Breast epithelium (tissue), 4 donors: ENCODE results near the gene GPR158. TPM values are rescaled to one million over a fixed set of nuclear protein-coding genes. Genes with fewer than 3 reads are reported as not detected.

Experiments used
- DNase-seq, 2 donors: peaks; one replicate each; pipeline ENCODE4 v3.0.0-alpha.2; 2019; ENCODE audit warnings: low spot score in 2 of 2
- H3K27ac ChIP-seq, 2 donors: fragments of 200-600 bp; sonication (generic) in 1 of 2; one replicate each; pipeline ENCODE4 v1.5.1; 2016 to 2019; ENCODE audit warnings: mild to moderate bottlenecking in 1 of 2
- H3K27me3 ChIP-seq, 2 donors: fragments of 200-600 bp; sonication (generic) in 1 of 2; one replicate each; pipeline versions ENCODE4 v1.5.1 to v1.6.0; 2017 to 2019; ENCODE audit warnings: control low read depth in 1 of 2, mild to moderate bottlenecking in 1 of 2
- H3K36me3 ChIP-seq: fragments of 200-600 bp; one replicate; pipeline ENCODE4 v1.5.1; 2019
- H3K4me1 ChIP-seq, 2 donors: fragments of 200-600 bp; sonication (generic); one replicate each; pipeline ENCODE4 v1.5.1; 2016 to 2019; ENCODE audit warnings: control low read depth in 1 of 2
- H3K4me3 ChIP-seq, 3 donors: fragments of 200-600 bp; sonication (generic); 1 replicate in 2 of 3; 2 replicates in 1 of 3; pipeline ENCODE4 v1.5.1; 2016 to 2019; ENCODE audit warnings: mild to moderate bottlenecking in 3 of 3, moderate library complexity in 2 of 3
- H3K9me3 ChIP-seq, 2 donors: fragments of 200-600 bp; sonication (generic) in 1 of 2; one replicate each; pipeline ENCODE4 v1.5.1; 2016 to 2019; ENCODE audit warnings: control low read depth in 1 of 2
- POLR2A ChIP-seq: fragments of 450-650 bp; IDR thresholded peaks from one replicate; pipeline ENCODE4 v1.6.1; 2016; ENCODE audit warnings: antibody characterized with exemption, mild to moderate bottlenecking, moderate library complexity
- POLR2AphosphoS5 ChIP-seq, 3 donors: sonication (generic); formaldehyde crosslinking; IDR thresholded peaks; one replicate each; pipeline ENCODE4 v1.6.1; 2017; ENCODE audit warnings: antibody characterized with exemption in 3 of 3
- intact Hi-C: fragments of 100-400 bp; cut with DNase I; formaldehyde crosslinking; loops from one replicate; pipeline ENCODE4 v1.15.1; 2023; ENCODE audit warnings: low total_unique reads
- total RNA-seq, 3 donors: library from RNA; depleted of rRNA; stranded (reverse); fragments of >200 nt; gene quantifications; one replicate each; pipeline ENCODE4 v1.1.0, GENCODE V29; 2016
- TF ChIP-seq, protein P1 (sequence below), 3 donors: fragments of 450-650 bp; IDR thresholded peaks; one replicate each; pipeline ENCODE4 v1.5.1; 2016 to 2017; ENCODE audit warnings: antibody characterized with exemption in 3 of 3, mild to moderate bottlenecking in 3 of 3, moderate library complexity in 3 of 3

GPR158 gene
- total RNA-seq, 3 donors from 2014 or later: 0.16 to 0.29 TPM; not detected in 1

DNA sequence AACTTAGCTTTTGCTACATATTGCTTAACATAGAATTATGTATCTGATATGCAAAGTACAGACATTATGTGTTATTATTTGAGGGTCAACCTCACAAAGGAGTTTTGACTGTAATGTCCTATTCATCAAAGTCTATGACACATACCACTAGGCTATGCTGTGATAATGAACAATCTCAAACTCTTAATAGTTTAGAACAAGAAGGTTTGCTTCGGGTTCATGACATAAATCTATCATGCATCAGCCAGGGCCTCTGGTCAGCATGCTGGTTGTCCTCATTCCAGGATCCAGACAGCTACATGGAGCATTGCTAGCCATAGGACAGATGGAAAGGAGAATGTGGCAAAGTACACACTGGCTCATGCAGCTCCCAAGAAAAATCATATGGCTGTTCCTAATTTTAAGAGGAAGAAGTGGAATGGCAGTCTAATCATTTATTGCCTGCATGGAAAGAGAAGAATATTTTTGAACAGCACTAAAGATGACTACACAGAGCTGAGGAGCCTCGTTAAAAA, 332.1 kb downstream of the GPR158 start:
- TF ChIP-seq, protein P1, sequence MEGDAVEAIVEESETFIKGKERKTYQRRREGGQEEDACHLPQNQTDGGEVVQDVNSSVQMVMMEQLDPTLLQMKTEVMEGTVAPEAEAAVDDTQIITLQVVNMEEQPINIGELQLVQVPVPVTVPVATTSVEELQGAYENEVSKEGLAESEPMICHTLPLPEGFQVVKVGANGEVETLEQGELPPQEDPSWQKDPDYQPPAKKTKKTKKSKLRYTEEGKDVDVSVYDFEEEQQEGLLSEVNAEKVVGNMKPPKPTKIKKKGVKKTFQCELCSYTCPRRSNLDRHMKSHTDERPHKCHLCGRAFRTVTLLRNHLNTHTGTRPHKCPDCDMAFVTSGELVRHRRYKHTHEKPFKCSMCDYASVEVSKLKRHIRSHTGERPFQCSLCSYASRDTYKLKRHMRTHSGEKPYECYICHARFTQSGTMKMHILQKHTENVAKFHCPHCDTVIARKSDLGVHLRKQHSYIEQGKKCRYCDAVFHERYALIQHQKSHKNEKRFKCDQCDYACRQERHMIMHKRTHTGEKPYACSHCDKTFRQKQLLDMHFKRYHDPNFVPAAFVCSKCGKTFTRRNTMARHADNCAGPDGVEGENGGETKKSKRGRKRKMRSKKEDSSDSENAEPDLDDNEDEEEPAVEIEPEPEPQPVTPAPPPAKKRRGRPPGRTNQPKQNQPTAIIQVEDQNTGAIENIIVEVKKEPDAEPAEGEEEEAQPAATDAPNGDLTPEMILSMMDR (IDR thresholded peaks at IDR 0.05): no peak

DNA sequence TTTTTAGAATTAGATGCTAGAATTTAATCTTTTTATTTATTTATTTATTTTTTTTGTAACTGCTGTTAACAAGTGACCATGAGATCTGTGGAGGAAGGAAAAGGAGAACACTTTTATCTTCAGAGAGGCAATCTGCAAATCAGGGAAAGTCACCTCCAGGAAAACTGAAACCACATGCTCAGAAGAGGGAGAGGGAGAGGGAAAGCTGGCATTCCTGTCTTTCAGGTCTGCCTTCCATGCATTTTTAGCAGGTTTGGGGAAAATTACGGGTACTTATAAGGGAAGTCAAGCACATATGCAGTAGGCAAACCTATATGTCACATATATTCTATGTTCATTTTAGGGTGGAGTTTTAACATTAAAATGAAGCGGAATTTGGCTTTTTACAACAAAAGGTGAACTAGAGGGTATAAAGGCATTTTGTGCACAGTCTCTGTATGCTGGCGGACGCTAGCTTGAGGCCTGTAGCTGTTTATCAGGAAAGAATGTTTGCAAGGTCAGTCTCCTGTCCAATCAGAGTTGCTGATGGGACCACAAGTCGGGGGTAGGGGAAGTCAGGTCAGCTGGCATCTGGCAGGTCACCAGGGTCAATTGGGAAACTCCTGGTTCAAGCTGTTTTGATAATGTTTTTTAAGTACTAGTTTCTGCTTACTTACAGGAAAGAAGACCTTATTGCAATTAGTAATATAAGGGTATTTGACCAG, 333.5 kb downstream of the GPR158 start:
- no peaks in the 10 kb centered on the region for H3K4me1 ChIP-seq
- no peaks in the 10 kb centered on the region for H3K9me3 ChIP-seq
- no peak overlapping the region for H3K27ac ChIP-seq
- no peaks in the 10 kb centered on the region for H3K27me3 ChIP-seq
- no peak for DNase-seq
- TF ChIP-seq POLR2AphosphoS5 (IDR thresholded peaks at IDR 0.05) (no peak), POLR2A (no peak)
- TF ChIP-seq, protein P1 (IDR thresholded peaks at IDR 0.05): no peak
- H3K36me3 ChIP-seq: no peaks in the 10 kb centered on the region
- H3K4me3 ChIP-seq: no peak overlapping the region
- intact Hi-C loops: no loop called here

More for the DNA sequence above, 332.1 kb downstream of the GPR158 start:
- no peak for DNase-seq
- H3K27me3 ChIP-seq: no peaks in the 10 kb centered on the region
- intact Hi-C loops: no loop called here
- no peaks in the 10 kb centered on the region for H3K9me3 ChIP-seq
- H3K36me3 ChIP-seq: no peaks in the 10 kb centered on the region
- no peaks in the 10 kb centered on the region for H3K4me1 ChIP-seq
- H3K4me3 ChIP-seq: no peak overlapping the region
- H3K27ac ChIP-seq: no peak overlapping the region

DNA sequence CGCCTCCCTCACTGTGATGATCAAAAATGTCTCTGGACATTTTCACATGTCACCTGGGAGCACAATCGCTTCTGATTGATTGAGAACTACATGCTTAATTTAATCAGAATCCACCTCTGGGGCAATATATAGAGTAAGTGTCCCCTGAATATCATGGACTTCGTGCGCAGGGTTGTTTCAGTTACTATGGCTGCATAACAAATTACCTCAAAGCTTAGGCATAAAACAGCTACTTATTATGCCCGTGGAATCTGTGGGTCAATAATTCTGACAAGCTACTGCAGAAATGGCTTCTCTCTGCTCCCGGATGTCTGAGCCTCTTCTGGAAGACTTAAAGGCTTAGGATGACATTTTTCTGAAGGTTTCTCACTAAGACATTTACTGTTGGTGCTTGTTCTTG, 334.4 kb downstream of the GPR158 start:
- Histone ChIP-seq H3K4me1 (no peaks in the 10 kb centered on the region), H3K36me3 (no peaks in the 10 kb centered on the region), H3K27ac (no peak overlapping the region), H3K4me3 (no peak overlapping the region), H3K27me3 (no peaks in the 10 kb centered on the region), H3K9me3 (no peaks in the 10 kb centered on the region)
- no peak for DNase-seq
- TF ChIP-seq POLR2AphosphoS5 (IDR thresholded peaks at IDR 0.05) (no peak), POLR2A (no peak)
- TF ChIP-seq, protein P1 (IDR thresholded peaks at IDR 0.05): no peak
- intact Hi-C loops: no loop called here

DNA sequence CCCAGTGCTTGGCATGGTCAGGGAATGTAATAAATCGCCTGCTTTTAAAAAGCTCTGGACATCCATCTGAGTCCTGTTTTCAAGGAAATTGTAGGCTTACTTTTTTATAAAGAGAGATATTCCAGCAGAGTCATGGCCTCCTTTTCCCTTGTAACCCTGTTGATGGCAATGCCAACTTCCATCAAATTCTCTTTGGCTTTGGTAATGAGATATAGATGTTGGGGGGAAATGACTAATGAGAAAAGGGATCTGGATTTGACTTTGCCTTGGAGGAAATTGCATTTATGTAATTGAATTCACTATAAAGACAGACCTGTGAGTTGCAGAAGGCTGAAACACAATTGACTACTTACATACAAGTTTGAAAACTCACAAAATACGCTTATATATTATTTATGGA, 347.5 kb downstream of the GPR158 start:
- Histone ChIP-seq H3K4me1 (no peaks in the 10 kb centered on the region), H3K36me3 (no peaks in the 10 kb centered on the region), H3K9me3 (no peaks in the 10 kb centered on the region), H3K27me3 (no peaks in the 10 kb centered on the region), H3K27ac (no peak overlapping the region), H3K4me3 (no peak overlapping the region)
- TF ChIP-seq POLR2A (no peak), POLR2AphosphoS5 (IDR thresholded peaks at IDR 0.05) (no peak)
- TF ChIP-seq, protein P1 (IDR thresholded peaks at IDR 0.05): no peak
- intact Hi-C loops: no loop called here
- no peak for DNase-seq

DNA sequence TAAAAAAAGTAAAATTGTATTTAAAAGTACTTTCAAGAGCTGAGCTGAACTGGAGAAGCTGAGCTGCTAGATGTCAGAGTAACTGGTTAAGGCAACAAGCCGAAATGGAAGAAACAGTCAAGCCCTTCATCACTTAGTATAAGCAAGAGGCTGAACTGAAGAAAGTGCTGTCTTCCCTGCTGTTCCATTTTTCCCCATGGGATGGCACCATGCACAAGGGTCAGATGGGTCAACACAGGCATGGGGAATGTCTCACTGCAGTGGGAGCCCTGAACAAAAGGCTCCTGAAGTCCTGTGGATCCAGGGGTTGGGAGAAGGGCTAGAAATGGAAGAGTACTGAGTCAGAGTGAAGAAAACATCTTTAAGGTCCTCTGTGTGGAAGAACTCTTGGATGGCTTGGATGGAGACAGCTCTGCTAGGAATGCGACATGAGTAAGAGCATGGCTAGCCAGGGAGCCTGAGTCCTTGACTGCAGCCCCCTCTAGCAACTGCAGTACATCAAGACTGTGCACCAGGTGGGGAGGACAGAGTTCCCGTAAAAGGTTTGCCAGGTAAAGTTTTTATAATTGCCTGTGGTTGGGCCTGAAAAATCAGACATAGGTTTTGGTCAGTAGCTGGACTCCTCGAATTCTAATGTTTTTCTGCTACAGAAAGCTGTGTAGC, 348.3 kb downstream of the GPR158 start:
- H3K4me3 ChIP-seq: no peak overlapping the region
- no peaks in the 10 kb centered on the region for H3K27me3 ChIP-seq
- TF ChIP-seq POLR2A: no peak
- TF ChIP-seq, protein P1 (IDR thresholded peaks at IDR 0.05): no peak
- no peak for TF ChIP-seq POLR2AphosphoS5 (IDR thresholded peaks at IDR 0.05)
- no peaks in the 10 kb centered on the region for H3K36me3 ChIP-seq
- no peaks in the 10 kb centered on the region for H3K9me3 ChIP-seq
- intact Hi-C loops: no loop called here
- H3K27ac ChIP-seq: no peak overlapping the region
- DNase-seq: no peak
- no peaks in the 10 kb centered on the region for H3K4me1 ChIP-seq
